ENCODE results near the gene ARHGEF26.

DNA sequence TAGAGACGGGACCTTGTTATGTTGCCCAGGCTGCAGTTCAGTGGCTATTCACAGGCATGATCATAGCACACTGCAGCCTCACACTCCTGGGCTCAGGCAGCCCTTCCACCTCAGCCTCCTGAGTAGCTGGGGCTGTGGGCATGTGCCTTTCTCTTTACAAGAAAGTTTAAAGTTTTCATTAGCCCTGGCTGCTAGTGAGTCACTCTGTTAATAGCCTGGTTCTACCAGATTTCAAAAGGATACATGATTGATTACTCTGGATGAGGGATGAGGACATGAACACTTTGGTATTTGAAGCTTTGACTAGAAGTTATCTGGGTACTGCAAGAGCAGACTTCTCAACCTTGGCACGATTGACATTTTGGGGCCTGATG lies 108.0 kb downstream of the ARHGEF26 start:
- TF ChIP-seq GATA2 (IDR thresholded peaks at IDR 0.05; ENCODE audit: low read depth, low read length): no peak
- TF ChIP-seq GATA3 (IDR thresholded peaks at IDR 0.05; ENCODE audit: low read depth, low read length): no peak

All from SH-SY5Y (cell line).